Gastrocnemius medialis (tissue), 4 donors: Measurements from ENCODE around the gene CLPSL1. TPM values are rescaled to one million over a fixed set of nuclear protein-coding genes. Genes with fewer than 3 reads are reported as not detected.

Source experiments
- ATAC-seq, 2 donors: fragments of 150-250 bp; one replicate each; pipeline ENCODE4 v1.9.1; 2016
- DNase-seq, 2 donors: peaks; one replicate each; pipeline ENCODE4 v3.0.0-alpha.2; 2019
- H3K27ac ChIP-seq, 4 donors: fragments of 200-600 bp; sonication (generic); 1 replicate in 1 of 4; 2 replicates in 3 of 4; pipeline ENCODE4 v1.5.1; 2016 to 2018; ENCODE audit warnings: mild to moderate bottlenecking in 2 of 4, moderate library complexity in 1 of 4
- H3K27me3 ChIP-seq, 3 donors: fragments of 200-600 bp; sonication (generic) in 2 of 3; 1 replicate in 1 of 3; 2 replicates in 2 of 3; pipeline versions ENCODE4 v1.5.1 to v1.6.0; 2016 to 2019; ENCODE audit warnings: mild to moderate bottlenecking in 1 of 3, moderate library complexity in 1 of 3
- H3K36me3 ChIP-seq, 2 donors: fragments of 200-600 bp; sonication (generic) in 1 of 2; one replicate each; pipeline ENCODE4 v1.5.1; 2017 to 2018
- H3K4me1 ChIP-seq, 2 donors: fragments of 200-600 bp; sonication (generic) in 1 of 2; one replicate each; pipeline ENCODE4 v1.5.1; 2016 to 2017; ENCODE audit warnings: mild to moderate bottlenecking in 2 of 2
- H3K4me3 ChIP-seq, 4 donors: fragments of 200-600 bp; sonication (generic) in 3 of 4; 1 replicate in 1 of 4; 2 replicates in 3 of 4; pipeline ENCODE4 v1.5.1; 2016 to 2019; ENCODE audit warnings: mild to moderate bottlenecking in 2 of 4
- H3K9me3 ChIP-seq, 3 donors: fragments of 200-600 bp; sonication (generic) in 2 of 3; 1 replicate in 1 of 3; 2 replicates in 2 of 3; pipeline ENCODE4 v1.5.1; 2016 to 2019
- CTCF ChIP-seq, 5 experiments: fragments of 450-650 bp in 3 of 5; fragments of 200-600 bp in 2 of 5; sonication (generic) in 2 of 5; IDR thresholded peaks in 4 of 5; conservative IDR thresholded peaks in 1 of 5; 1 replicate in 4 of 5; 2 replicates in 1 of 5; pipeline ENCODE4 v1.5.1; 2016 to 2019; ENCODE audit warnings: antibody characterized with exemption in 5 of 5, mild to moderate bottlenecking in 3 of 5, moderate library complexity in 3 of 5
- POLR2A ChIP-seq, 2 donors: fragments of 450-650 bp; IDR thresholded peaks; one replicate each; pipeline ENCODE4 v1.6.1; 2017; ENCODE audit warnings: antibody characterized with exemption in 2 of 2, mild to moderate bottlenecking in 2 of 2, moderate library complexity in 2 of 2
- in situ Hi-C, 4 donors: fragments of 200-750 bp; cut with MboI; loops; one replicate each; pipeline versions ENCODE4 v1.15.0 to v1.8.0; 2017; ENCODE audit warnings: low sequenced_read_pairs in 4 of 4
- intact Hi-C: fragments of 100-400 bp; cut with DNase I; formaldehyde crosslinking; loops from one replicate; pipeline ENCODE4 v1.15.1; 2023; ENCODE audit warnings: low total_unique reads
- total RNA-seq, 4 donors: library from RNA; depleted of rRNA; stranded (reverse); fragments of >200 nt; gene quantifications; one replicate each; pipeline versions ENCODE4 v1.1.0 to v1.2.3, GENCODE V29; 2016

The CLPSL1 gene
- total RNA-seq, 4 donors from 2014 or later, result not detected

DNA sequence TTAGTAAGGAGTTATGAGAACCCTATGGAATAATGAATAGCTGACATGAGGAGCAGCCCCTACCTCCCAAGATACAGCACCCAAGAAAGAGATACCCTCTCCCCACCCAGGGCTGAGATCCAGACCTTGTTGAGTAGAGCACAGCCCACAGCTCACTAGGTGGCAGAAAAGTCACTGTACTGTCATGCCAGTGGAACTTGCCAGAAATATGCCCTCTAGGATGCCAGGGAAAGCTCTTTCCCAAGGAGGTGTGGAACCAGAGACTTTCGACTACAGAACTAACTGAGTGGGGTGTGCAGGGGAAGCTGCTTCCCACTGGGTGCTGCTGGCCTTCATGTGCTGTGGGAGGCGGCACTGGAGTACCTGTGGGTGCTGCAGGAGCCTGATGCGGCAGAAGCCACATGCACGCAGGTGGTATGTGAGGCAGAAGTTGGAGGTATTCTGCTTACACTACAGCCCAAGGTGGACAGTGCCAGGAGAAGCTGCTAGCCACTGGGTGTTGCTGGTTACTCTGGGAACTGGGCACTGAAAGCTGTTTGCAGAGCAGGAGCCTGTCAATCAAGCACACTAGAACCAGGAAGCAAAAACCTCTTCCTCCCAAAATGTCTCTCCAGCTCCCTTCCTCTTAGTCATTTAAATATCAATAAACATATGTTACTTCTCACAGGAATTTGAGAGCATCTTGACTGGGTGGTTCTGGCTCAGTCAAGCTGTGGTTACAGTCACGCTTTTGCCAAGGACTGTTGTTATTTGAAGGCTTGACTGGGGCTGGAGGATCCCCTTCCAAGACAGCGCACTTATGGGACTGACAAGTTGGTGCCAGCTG, 26.2 kb upstream of the CLPSL1 start:
- intact Hi-C loops, result no loop called here
- H3K27me3 ChIP-seq, result no peaks in the 10 kb centered on the region
- no peak for ATAC-seq
- no peaks in the 10 kb centered on the region for H3K9me3 ChIP-seq
- no peaks in the 10 kb centered on the region for H3K4me1 ChIP-seq
- no peaks in the 10 kb centered on the region for H3K36me3 ChIP-seq
- H3K4me3 ChIP-seq, result no peak overlapping the region
- no peak for TF ChIP-seq POLR2A (IDR thresholded peaks at IDR 0.05)
- no peak for TF ChIP-seq CTCF (IDR thresholded peaks at IDR 0.05 in 4 of 5, conservative IDR thresholded peaks at IDR 0.05 in 1 of 5)
- DNase-seq, result no peak
- in situ Hi-C loops, result no loop called here
- H3K27ac ChIP-seq, result no peak overlapping the region

DNA sequence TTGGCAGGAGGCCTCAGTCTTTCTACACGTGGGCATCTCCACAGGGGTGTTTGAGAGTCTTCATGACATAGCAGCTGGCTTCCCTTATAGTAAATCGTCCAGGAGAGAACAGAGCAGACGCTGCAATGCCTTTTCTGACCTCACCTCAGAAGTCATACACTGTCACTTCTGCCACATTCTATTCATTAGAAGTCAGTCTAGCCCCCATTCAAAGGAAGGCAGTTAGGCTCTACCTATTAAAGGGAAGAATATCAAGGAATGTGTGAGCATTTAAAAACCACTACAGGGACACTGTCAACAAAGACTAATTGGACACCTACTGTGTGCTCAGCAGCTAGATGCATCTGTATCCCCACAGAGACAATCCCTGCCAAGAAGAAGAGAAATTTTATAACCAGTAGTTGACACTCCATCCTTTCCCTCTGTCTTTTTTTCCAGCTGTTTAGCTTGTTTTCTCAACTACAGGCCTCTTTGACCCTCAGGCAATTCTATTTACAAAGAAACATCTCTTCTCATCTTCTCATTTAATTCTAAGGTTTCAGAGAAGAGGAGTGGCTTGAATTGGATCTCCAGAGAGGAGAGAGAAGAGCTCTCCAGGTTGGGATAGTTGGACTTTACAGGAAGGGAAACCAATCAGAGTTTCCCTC, 25.4 kb upstream of the CLPSL1 start:
- DNase-seq, result no peak
- intact Hi-C loops (no loop called here), in situ Hi-C loops (no loop called here)
- Histone ChIP-seq H3K36me3 (no peaks in the 10 kb centered on the region), H3K27ac (no peak overlapping the region), H3K4me3 (no peak overlapping the region), H3K9me3 (no peaks in the 10 kb centered on the region), H3K27me3 (peaks cover 0 to 6% (median 5%) of the 10 kb centered on the region in 3 donors), H3K4me1 (no peaks in the 10 kb centered on the region)
- TF ChIP-seq POLR2A (IDR thresholded peaks at IDR 0.05), result no peak
- no peak for TF ChIP-seq CTCF (IDR thresholded peaks at IDR 0.05 in 4 of 5, conservative IDR thresholded peaks at IDR 0.05 in 1 of 5)
- ATAC-seq, result no peak

DNA sequence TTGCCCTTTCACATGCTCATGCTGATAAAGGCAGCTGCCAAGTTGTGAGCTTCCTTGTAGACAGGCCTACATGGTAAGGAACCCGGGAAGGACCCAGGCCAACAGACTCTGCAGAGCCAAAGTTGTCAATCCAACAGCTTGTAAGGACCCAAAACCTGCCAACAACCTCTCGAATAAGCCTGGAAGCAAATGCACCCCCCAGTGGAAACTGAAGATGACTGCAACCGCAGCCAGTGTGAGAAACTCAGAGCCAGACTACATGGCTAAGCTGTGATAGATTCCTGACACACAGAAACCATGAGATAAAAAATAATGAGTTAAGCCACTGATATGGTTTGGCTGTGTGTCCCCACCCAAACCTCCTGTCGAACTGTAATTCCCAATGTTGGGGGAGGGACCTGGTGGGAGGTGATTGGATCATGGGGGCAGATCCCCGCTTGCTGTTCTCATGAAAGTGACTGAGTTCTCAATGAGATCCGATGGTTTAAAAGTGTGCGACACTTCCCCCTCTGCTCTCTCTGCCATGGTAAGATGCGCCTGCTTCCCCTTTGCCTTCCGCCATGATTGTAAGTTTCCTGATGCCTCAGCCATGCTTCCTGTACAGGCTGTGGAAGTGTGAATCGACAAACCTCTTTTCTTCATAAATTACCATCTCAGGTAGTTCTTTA, 23.2 kb upstream of the CLPSL1 start:
- Histone ChIP-seq H3K36me3 (no peaks in the 10 kb centered on the region), H3K4me1 (no peaks in the 10 kb centered on the region), H3K27me3 (peaks cover 5 to 25% (median 17%) of the 10 kb centered on the region in 3 donors), H3K9me3 (no peaks in the 10 kb centered on the region), H3K27ac (no peak overlapping the region), H3K4me3 (no peak overlapping the region)
- TF ChIP-seq CTCF (IDR thresholded peaks at IDR 0.05 in 4 of 5, conservative IDR thresholded peaks at IDR 0.05 in 1 of 5) (no peak), POLR2A (IDR thresholded peaks at IDR 0.05) (no peak)
- ATAC-seq (no peak), DNase-seq (no peak)
- intact Hi-C loops, result no loop called here
- in situ Hi-C loops, result no loop called here

DNA sequence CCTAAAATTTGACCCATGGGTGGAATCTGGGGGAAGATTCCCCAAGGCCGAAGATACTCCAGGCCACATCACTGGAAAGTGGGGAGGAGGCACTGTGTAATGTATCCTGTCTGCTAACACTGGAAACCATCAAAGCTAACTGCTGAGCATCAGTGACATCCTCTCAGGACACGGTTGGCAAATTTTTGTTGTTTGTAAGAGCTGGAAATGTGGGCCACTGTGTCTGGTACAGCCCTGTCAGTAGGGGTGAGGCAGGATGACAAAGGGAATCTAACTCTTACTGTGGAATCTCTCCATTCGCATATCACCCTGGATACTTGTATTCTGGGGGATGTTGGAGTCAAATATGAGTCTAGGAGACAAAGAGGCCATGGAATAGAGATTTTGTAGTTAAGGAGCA, 21.4 kb upstream of the CLPSL1 start:
- no peak for TF ChIP-seq POLR2A (IDR thresholded peaks at IDR 0.05)
- no peak for TF ChIP-seq CTCF (IDR thresholded peaks at IDR 0.05 in 4 of 5, conservative IDR thresholded peaks at IDR 0.05 in 1 of 5)
- DNase-seq, result no peak

More for the DNA sequence above, 21.4 kb upstream of the CLPSL1 start:
- Histone ChIP-seq H3K4me3 (no peak overlapping the region), H3K36me3 (no peaks in the 10 kb centered on the region), H3K27ac (no peak overlapping the region), H3K27me3 (peaks cover 18 to 42% (median 34%) of the 10 kb centered on the region in 3 donors), H3K4me1 (no peaks in the 10 kb centered on the region), H3K9me3 (no peaks in the 10 kb centered on the region)
- in situ Hi-C loops (no loop called here), intact Hi-C loops (no loop called here)
- no peak for ATAC-seq
